Smooth muscle cell (in vitro differentiated cells): ENCODE measurements around the gene NOP56. TPM values are rescaled to one million over a fixed set of nuclear protein-coding genes. Genes with fewer than 3 reads are reported as not detected.

Source experiments
- DNase-seq: peaks from one replicate; lab custom pipeline; 2025; ENCODE audit not compliant: unreplicated experiment; lab: John Stamatoyannopoulos, UW
- H2AFZ ChIP-seq: fragments of 200-600 bp; sonication (generic); 2 replicates; pipeline ENCODE4 v1.6.0; 2016; ENCODE audit warnings: antibody characterized with exemption, low read depth, mild to moderate bottlenecking
- H3F3A ChIP-seq: fragments of 200-600 bp; sonication (generic); 2 replicates; pipeline ENCODE4 v1.6.0; 2017; ENCODE audit warnings: antibody characterized with exemption, low read depth
- H3K27ac ChIP-seq: fragments of 200-600 bp; sonication (generic); 2 replicates; pipeline ENCODE4 v1.5.1; 2016; ENCODE audit warnings: low read depth, mild to moderate bottlenecking
- H3K27me3 ChIP-seq: fragments of 200-600 bp; sonication (generic); 2 replicates; pipeline ENCODE4 v1.6.1; 2016; ENCODE audit warnings: low read depth, mild to moderate bottlenecking
- H3K36me3 ChIP-seq: fragments of 200-600 bp; sonication (generic); 2 replicates; pipeline ENCODE4 v1.5.1; 2016; ENCODE audit warnings: low read depth
- H3K4me1 ChIP-seq: fragments of 200-600 bp; sonication (generic); 2 replicates; pipeline ENCODE4 v1.5.1; 2016; ENCODE audit warnings: low read depth
- H3K4me2 ChIP-seq: fragments of 200-600 bp; sonication (generic); 2 replicates; pipeline ENCODE4 v1.6.0; 2016; ENCODE audit warnings: mild to moderate bottlenecking
- H3K4me3 ChIP-seq: fragments of 200-600 bp; sonication (generic); 2 replicates; pipeline ENCODE4 v1.5.1; 2016; ENCODE audit warnings: mild to moderate bottlenecking
- H3K79me2 ChIP-seq: fragments of 200-600 bp; sonication (generic); 2 replicates; pipeline ENCODE4 v1.6.0; 2016; ENCODE audit warnings: low read depth, mild to moderate bottlenecking
- H3K9ac ChIP-seq: fragments of 200-600 bp; sonication (generic); 2 replicates; pipeline ENCODE4 v1.6.0; 2016; ENCODE audit warnings: low read depth
- H3K9me3 ChIP-seq: fragments of 200-600 bp; sonication (generic); replicated peaks from 2 replicates; pipeline ENCODE4 v1.5.1; 2016; ENCODE audit warnings: low read depth
- H4K20me1 ChIP-seq: fragments of 200-600 bp; sonication (generic); 2 replicates; pipeline ENCODE4 v1.6.0; 2016; ENCODE audit warnings: low read depth
- WGBS: methylation state at CpG from one replicate; pipeline ENCODE4 v1.1.7; 2016; ENCODE audit warnings: low lambda C conversion rate; 5-methylcytosine and 5-hydroxymethylcytosine counted together
- polyA plus RNA-seq: library from polyadenylated mRNA; unstranded; fragments of >200 nt; fragmentation: Nextera tagmentation; extraction: Ambion mirVana; gene quantifications from 2 replicates; pipeline ENCODE4 v1.2.1, GENCODE V29; 2016
- total RNA-seq: library from RNA; depleted of rRNA; stranded (reverse); fragments of >200 nt; gene quantifications from 2 replicates; pipeline ENCODE4 v1.2.3, GENCODE V29; 2014
- TF ChIP-seq, protein P1 (sequence below): fragments of 200-600 bp; sonication (generic); IDR thresholded peaks from 2 replicates; pipeline ENCODE4 v1.5.1; 2017; ENCODE audit warnings: borderline replicate concordance, mild to moderate bottlenecking, antibody characterized with exemption; ENCODE audit not compliant: insufficient read depth, poor library complexity, severe bottlenecking

The NOP56 gene
- total and polyA plus RNA-seq, 2 experiments from 2014 or later: 108 to 115 TPM

DNA sequence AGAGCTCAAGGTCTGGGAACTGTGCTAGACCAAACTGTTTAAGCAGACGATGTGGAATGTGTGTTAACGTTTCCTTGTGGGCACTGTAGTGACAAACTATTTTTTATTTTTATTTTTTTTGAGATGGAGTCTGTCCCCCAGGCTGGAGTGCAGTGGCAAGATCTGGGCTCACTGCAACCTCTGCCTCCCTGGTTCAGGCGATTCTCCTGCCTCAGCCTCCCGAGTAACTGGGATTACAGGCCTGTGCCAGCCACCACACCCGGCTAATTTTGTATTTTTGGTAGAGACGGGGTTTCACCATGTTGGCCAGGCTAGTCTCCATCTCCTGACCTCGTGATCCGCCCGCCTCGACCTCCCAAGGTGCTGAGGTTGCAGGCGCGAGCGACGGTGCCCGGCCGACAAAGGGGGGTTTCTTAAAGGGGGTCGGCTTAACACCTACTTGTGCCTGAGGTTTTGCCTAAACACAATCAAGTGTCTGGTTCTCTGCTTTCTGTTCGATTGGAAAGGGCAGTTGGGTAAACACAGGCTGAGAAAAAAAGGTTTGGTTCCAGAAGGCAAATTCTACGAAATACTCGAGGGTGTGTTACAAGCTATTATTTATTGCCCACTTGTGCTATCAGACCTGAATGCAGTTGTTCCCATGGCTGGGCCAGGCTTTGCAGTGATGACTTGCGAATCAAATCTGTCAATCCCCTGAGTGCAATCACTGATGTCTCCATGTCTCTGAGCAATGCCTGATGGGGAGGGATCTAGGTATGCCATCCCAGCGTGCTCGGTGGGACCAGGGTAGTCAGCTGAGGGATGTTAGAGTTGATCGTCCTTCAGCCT is 1.3 kb downstream of the NOP56 start:
- no peaks in the 10 kb centered on the region for H3K27me3 ChIP-seq
- TF ChIP-seq, protein P1, sequence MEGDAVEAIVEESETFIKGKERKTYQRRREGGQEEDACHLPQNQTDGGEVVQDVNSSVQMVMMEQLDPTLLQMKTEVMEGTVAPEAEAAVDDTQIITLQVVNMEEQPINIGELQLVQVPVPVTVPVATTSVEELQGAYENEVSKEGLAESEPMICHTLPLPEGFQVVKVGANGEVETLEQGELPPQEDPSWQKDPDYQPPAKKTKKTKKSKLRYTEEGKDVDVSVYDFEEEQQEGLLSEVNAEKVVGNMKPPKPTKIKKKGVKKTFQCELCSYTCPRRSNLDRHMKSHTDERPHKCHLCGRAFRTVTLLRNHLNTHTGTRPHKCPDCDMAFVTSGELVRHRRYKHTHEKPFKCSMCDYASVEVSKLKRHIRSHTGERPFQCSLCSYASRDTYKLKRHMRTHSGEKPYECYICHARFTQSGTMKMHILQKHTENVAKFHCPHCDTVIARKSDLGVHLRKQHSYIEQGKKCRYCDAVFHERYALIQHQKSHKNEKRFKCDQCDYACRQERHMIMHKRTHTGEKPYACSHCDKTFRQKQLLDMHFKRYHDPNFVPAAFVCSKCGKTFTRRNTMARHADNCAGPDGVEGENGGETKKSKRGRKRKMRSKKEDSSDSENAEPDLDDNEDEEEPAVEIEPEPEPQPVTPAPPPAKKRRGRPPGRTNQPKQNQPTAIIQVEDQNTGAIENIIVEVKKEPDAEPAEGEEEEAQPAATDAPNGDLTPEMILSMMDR: no peak
- peaks cover 17% of the 10 kb centered on the region for H3K4me1 ChIP-seq
- H3K36me3 ChIP-seq: no peaks in the 10 kb centered on the region
- H3K4me3 ChIP-seq: peak overlapping the region; percentile 93
- H3K9me3 ChIP-seq: no peaks in the 10 kb centered on the region
- H3K79me2 ChIP-seq: peaks cover 35% of the 10 kb centered on the region
- peak overlapping the region; percentile 88 for H3K4me2 ChIP-seq
- no peak overlapping the region for H2AFZ ChIP-seq
- peak overlapping the region; percentile 14 for H3K27ac ChIP-seq
- 40% methylated on average over 24 of the region's 24 CpGs for WGBS
- peaks cover 29% of the 10 kb centered on the region for H3F3A ChIP-seq
- peaks cover 30% of the 10 kb centered on the region for H4K20me1 ChIP-seq
- no peak for DNase-seq
- peak overlapping the region; percentile 76 for H3K9ac ChIP-seq

DNA sequence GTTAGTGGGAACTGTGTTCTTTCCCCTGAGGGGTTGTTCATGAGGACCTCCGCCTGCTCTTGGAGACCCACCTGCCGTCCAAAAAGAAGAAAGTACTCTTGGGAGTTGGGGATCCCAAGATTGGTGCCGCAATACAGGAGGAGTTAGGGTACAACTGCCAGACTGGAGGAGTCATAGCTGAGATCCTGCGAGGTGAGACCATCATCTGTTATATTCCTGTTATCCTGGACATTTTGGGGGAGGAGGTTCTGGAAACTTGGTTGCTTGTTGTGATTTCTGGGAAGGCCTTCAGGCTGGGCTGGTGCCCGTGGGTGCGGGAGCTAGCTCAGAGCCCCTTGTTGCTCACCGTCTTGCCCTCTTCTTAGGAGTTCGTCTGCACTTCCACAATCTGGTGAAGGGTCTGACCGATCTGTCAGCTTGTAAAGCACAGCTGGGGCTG is 2.0 kb downstream of the NOP56 start:
- Histone ChIP-seq H3K27me3 (no peaks in the 10 kb centered on the region), H3K9ac (peak overlapping the region; percentile 76), H3K9me3 (no peaks in the 10 kb centered on the region), H3K79me2 (peaks cover 35% of the 10 kb centered on the region), H4K20me1 (peaks cover 30% of the 10 kb centered on the region), H3K4me2 (peak overlapping the region; percentile 88), H3K36me3 (no peaks in the 10 kb centered on the region), H2AFZ (no peak overlapping the region), H3K4me1 (peaks cover 17% of the 10 kb centered on the region), H3F3A (peaks cover 33% of the 10 kb centered on the region), H3K4me3 (peak overlapping the region; percentile 93), H3K27ac (no peak overlapping the region)
- DNase-seq: no peak
- TF ChIP-seq, protein P1: no peak
- 88% methylated on average over 9 of the region's 9 CpGs for WGBS

DNA sequence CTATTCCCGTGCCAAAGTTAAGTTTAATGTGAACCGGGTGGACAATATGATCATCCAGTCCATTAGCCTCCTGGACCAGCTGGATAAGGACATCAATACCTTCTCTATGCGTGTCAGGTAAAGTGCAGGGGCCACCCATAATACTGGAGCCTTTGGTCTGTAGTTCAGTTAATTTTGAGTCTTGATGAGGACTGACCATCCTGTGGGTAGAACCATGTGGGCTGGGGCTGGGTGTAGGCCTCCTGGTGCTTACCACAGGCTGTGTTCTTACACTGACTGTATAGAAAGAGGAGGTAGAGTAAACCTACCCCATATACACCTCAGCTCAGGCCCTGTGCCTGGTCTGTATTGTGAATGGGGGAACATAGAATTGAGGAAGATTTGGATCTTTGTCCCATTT is 2.4 kb downstream of the NOP56 start:
- Histone ChIP-seq H3K4me3 (no peak overlapping the region), H3K9ac (no peak overlapping the region), H3K27me3 (no peaks in the 10 kb centered on the region), H3F3A (peaks cover 33% of the 10 kb centered on the region), H3K9me3 (no peaks in the 10 kb centered on the region), H3K4me1 (peaks cover 17% of the 10 kb centered on the region), H2AFZ (no peak overlapping the region), H3K36me3 (no peaks in the 10 kb centered on the region), H3K27ac (no peak overlapping the region), H3K4me2 (peak overlapping the region; percentile 88), H3K79me2 (peaks cover 35% of the 10 kb centered on the region), H4K20me1 (peaks cover 30% of the 10 kb centered on the region)
- 92% methylated on average over 3 of the region's 3 CpGs for WGBS
- TF ChIP-seq, protein P1: no peak
- no peak for DNase-seq
